Activated CD4-positive, alpha-beta T cell treated with anti-CD3 and anti-CD28 coated beads, Interleukin-2, amount 10 ng/mL, durations not matched to agents 24 days and 14 days (primary cell): ENCODE measurements around the gene IKZF1. TPM values are rescaled to one million over a fixed set of nuclear protein-coding genes. Genes with fewer than 3 reads are reported as not detected.

ENCODE experiments used
- DNase-seq: peaks from one replicate; pipeline ENCODE4 v3.0.0; 2022
- H3K27ac Mint-ChIP-seq: one replicate; pipeline ENCODE4 v1.8.0; 2022; ENCODE audit warnings: mild to moderate bottlenecking, mixed read lengths
- H3K27me3 Mint-ChIP-seq: one replicate; pipeline ENCODE4 v1.8.0; 2022; ENCODE audit warnings: mixed read lengths
- H3K36me3 Mint-ChIP-seq: one replicate; pipeline ENCODE4 v1.8.0; 2022; ENCODE audit warnings: low read depth, mild to moderate bottlenecking, mixed read lengths
- H3K4me1 Mint-ChIP-seq: one replicate; pipeline ENCODE4 v1.8.0; 2021; ENCODE audit warnings: mixed read lengths
- H3K4me3 Mint-ChIP-seq: one replicate; pipeline ENCODE4 v1.8.0; 2022; ENCODE audit warnings: mild to moderate bottlenecking, moderate library complexity, mixed read lengths
- H3K9me3 Mint-ChIP-seq: one replicate; pipeline ENCODE4 v1.8.0; 2021; ENCODE audit warnings: mixed read lengths
- intact Hi-C: fragments of 100-400 bp; cut with micrococcal nuclease; formaldehyde crosslinking; loops from one replicate; pipeline ENCODE4 v1.15.1; 2023
- total RNA-seq: library from RNA; stranded (reverse); gene quantifications from 2 replicates; pipeline ENCODE4 v1.2.3, GENCODE V29; 2022

IKZF1 gene
- total RNA-seq, 1 donor from 2014 or later = 292 TPM

DNA sequence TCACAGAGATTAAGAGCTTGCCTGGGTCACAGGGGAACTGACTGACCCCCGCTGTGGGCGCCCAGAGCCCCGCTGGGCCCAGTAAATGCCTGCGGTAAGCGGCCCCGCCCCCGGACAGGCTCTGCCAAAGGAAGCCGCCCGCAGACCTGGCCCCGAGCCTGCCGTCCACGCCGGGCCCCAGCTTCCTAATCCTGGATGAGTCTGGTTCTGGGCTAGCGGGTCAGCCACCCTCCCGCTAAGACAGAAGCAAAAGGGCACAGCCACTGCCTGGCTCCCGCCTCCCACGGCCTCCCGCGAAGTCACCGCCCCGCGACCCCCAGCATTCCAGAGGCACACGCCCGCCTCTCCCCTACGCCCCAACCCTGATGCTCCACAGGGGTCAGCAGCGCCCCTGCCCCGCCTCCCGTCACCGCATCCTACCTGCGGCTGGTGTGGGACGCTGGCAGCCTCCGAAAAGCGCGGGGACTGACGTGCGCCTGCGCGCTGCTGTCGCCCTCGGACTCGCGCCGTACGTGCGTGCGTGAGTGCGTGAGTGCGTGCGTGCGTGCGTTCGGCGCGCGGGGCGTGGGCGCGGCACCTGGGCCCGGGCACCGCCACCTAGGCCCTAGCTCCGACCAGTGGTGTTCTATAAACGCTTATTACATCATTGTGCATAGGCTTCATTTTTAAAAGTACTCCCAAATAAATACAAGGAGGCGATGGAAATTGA lies 145.5 kb downstream of the IKZF1 start, which contains the start of gene FIGNL1:
TSS of gene FIGNL1 (minus strand) at position 470 of the 709 bp plus-strand sequence. CDS start 3,063 bp downstream, outside the sequence.
- Mint-ChIP-seq H3K27me3 (peaks cover 7% of the 10 kb centered on the region), H3K4me1 (peaks cover 39% of the 10 kb centered on the region), H3K9me3 (no peaks in the 10 kb centered on the region), H3K36me3 (peaks cover 26% of the 10 kb centered on the region), H3K27ac (peak within 1 kb of the TSS; percentile 80), H3K4me3 (peak within 1 kb of the TSS; percentile 95)
- peak; percentile 96 for DNase-seq
- intact Hi-C loops = loop anchor here (1.0 to 5.0 kb wide), 13 partner anchors 17 to 672 kb away; no protein-coding TSS in a partner anchor

DNA sequence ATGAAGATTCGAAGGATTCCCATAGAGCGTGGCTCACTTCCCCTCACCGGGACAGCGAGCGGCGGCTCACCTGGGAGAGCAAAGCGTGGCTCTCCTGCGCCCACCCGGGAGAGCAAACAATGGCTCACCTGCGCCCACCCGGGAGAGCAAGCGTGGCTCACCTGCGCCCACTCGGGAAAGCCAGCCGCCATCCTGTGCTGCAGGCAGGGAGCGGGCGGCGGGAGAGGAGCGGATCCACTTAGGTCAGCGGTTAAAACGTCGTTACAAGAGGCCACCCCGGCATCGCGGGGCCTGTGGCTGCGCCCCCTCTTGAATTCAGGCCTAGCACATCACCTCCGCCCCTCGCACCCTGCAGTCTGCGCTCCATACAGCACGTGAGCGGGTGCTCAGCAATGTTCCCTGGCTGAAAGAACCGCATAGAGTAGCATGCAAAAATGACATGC lies 146.1 kb downstream of the IKZF1 start:
- no peaks in the 10 kb centered on the region for H3K9me3 Mint-ChIP-seq
- DNase-seq = peak; percentile 76
- peaks cover 20% of the 10 kb centered on the region for H3K36me3 Mint-ChIP-seq
- peak overlapping the region; percentile 95 for H3K4me3 Mint-ChIP-seq
- H3K4me1 Mint-ChIP-seq = peaks cover 33% of the 10 kb centered on the region
- peak overlapping the region; percentile 80 for H3K27ac Mint-ChIP-seq
- intact Hi-C loops = loop anchor here (2.0 to 5.0 kb wide), 2 partner anchors 16 to 147 kb away; no protein-coding TSS in a partner anchor
- H3K27me3 Mint-ChIP-seq = peaks cover 10% of the 10 kb centered on the region

Other genes with a start within 250 kb of the IKZF1 start
- gene ZPBP, start 211.5 kb upstream of the IKZF1 start, total RNA-seq = not detected in 2 replicates
- gene FIGNL1, start 145.6 kb downstream of the IKZF1 start, total RNA-seq = 44.7 and 47.4 TPM in 2 replicates